ENCODE results near the gene CFL1. TPM values are rescaled to one million over a fixed set of nuclear protein-coding genes. Genes with fewer than 3 reads are reported as not detected.
A peak's percentile ranks its signal among the peaks of the same experiment; 100 is the strongest.

CFL1 gene
- total RNA-seq, 1 experiment from 2014 or later, result 955 TPM

DNA sequence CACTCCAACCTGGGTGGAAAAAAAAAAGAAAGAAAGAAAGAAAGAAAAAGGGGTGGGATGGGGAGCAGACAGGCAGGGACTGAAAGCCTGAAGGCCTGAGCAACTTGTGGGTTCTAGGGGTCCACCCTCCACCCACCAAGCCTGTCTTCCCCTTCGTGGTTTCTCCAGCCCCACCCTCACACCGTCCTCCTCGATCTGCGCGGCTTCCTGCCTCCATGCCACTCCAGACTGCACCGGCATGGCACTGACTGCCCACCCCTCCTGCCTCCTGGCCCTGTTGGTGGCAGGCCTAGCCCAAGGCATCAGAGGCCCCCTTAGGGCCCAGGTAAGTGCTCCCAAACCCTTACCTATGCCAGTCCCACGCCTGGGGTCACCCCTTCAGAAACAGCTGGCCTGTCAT, 21.6 kb upstream of the CFL1 start, which contains the start of gene CTSW:
Gene CTSW, plus strand, starts transcription at position 221 of the 400 bp plus-strand sequence. Its CDS starts 18 bp downstream, at position 239.
- Mint-ChIP-seq H3K36me3 (ENCODE audit: insufficient read depth, unreplicated experiment) (peaks cover 21% of the 10 kb centered on the region), H3K4me3 (ENCODE audit: low read depth, unreplicated experiment) (no peak within 1 kb of the TSS), H3K9me3 (ENCODE audit: low read depth, unreplicated experiment) (no peaks in the 10 kb centered on the region), H3K4me1 (ENCODE audit: low read depth, unreplicated experiment) (no peaks in the 10 kb centered on the region), H3K27me3 (ENCODE audit: unreplicated experiment) (no peaks in the 10 kb centered on the region), H3K27ac (ENCODE audit: unreplicated experiment) (no peak within 1 kb of the TSS)
- no TSS peak for BruUV-seq (replicated peaks)
- CTCF ChIA-PET, result no interaction called here
- intact Hi-C loops (cut with micrococcal nuclease; ENCODE audit: unreplicated experiment), result loop anchor here (10.0 kb wide), 1 partner anchor 105 kb away; no protein-coding TSS in a partner anchor
- TF ChIP-seq, protein P1, sequence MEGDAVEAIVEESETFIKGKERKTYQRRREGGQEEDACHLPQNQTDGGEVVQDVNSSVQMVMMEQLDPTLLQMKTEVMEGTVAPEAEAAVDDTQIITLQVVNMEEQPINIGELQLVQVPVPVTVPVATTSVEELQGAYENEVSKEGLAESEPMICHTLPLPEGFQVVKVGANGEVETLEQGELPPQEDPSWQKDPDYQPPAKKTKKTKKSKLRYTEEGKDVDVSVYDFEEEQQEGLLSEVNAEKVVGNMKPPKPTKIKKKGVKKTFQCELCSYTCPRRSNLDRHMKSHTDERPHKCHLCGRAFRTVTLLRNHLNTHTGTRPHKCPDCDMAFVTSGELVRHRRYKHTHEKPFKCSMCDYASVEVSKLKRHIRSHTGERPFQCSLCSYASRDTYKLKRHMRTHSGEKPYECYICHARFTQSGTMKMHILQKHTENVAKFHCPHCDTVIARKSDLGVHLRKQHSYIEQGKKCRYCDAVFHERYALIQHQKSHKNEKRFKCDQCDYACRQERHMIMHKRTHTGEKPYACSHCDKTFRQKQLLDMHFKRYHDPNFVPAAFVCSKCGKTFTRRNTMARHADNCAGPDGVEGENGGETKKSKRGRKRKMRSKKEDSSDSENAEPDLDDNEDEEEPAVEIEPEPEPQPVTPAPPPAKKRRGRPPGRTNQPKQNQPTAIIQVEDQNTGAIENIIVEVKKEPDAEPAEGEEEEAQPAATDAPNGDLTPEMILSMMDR (IDR thresholded peaks at IDR 0.05; ENCODE audit: unreplicated experiment), result no peak
- no peak for DNase-seq

DNA sequence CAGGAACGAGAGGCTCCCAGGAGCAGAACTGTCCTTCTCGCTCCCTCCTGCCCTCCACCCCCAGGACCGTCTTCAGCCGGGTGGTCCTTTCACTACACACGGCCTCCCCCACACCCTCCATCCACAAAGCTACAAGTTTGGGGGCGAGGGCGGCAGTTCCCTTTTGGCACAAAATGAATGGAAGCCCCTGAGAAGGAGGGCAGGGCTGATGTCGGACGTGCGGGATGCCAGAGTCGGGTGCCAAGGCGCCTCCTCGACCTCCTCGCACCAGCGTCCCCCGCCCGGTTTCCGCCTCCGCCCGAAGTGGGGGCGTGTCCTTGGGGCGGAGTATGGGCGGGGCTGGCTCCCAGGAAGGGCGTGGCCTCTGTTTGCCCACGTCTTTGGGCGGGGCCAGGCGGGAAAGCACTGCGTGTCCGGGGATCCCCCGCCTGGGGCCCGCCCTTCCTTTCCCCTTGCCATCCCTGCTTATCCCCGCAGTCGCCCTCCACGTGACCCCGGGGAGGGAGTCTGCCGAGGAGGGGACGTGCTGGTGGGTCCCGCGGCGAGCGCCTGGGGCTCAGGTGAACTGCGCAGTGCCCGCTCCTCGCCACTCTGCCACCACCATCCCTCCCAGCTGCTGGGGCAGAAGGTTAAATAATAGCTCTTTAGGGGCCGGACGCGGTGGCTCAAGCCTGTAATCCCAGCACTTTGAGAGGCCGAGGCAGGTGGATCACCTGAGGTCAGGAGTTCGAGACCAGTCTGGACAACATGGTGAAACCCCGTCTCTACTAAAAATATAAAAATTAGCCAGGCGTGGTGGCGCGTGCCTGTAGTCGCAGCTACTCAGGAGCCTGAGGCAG, 15.6 kb upstream of the CFL1 start:
- Mint-ChIP-seq H3K36me3 (ENCODE audit: insufficient read depth, unreplicated experiment) (peaks cover 30% of the 10 kb centered on the region), H3K4me1 (ENCODE audit: low read depth, unreplicated experiment) (peaks cover 9% of the 10 kb centered on the region), H3K4me3 (ENCODE audit: low read depth, unreplicated experiment) (peak overlapping the region; percentile 80), H3K27me3 (ENCODE audit: unreplicated experiment) (peaks cover 29% of the 10 kb centered on the region), H3K27ac (ENCODE audit: unreplicated experiment) (no peak overlapping the region), H3K9me3 (ENCODE audit: low read depth, unreplicated experiment) (no peaks in the 10 kb centered on the region)
- intact Hi-C loops (cut with micrococcal nuclease; ENCODE audit: unreplicated experiment), result no loop called here
- no TSS peak for BruUV-seq (replicated peaks)
- peak; percentile 97 for DNase-seq
- CTCF ChIA-PET, result interaction anchor here (1.0 to 1.2 kb wide), 2 partner anchors 11 to 14 kb away, joined by 3 to 6 read pairs; partner anchors contain the start of gene MUS81
- TF ChIP-seq, protein P1 (IDR thresholded peaks at IDR 0.05; ENCODE audit: unreplicated experiment), result no peak

DNA sequence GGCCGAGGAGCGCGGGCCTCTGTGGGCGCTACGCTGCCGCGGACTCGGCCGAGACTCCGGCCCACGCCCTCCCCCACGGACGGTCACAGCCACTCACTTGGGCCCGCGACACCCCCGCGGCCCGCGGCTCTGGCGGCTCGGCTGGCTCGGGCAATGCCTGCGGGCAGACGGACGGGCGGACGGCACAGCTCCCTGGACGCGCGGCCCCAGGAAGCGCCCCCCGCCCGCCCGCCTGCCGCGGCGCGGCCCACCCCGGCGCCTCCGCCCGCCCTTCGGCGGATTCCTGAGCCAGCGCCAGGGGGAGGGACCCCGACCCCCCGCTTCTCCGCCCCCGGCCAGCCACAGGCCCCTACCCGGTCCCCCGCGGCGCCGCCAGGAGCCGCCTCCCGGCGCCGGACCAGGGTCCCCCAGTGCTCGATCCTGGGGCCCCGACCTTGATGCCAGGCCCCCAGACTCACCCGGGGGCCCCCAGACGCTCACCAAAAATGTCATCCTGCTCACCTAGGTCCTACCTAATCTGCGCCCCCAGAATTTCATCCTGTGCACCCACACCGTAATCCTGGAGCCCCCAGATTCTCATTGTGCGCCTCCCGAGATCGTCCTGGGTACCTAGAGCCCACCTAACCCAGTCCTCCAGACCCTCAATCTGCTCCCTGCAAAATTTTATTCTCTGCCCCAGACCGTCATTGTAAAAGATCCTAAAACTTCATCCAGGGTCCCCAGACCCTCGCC, 14.8 kb upstream of the CFL1 start, which contains the start of gene EFEMP2:
Gene EFEMP2, minus strand, starts transcription at position 215 of the 732 bp plus-strand sequence. CDS start 446 bp downstream, outside the sequence.
- TF ChIP-seq, protein P1 (IDR thresholded peaks at IDR 0.05; ENCODE audit: unreplicated experiment), result no peak
- Mint-ChIP-seq H3K27ac (ENCODE audit: unreplicated experiment) (no peak within 1 kb of the TSS), H3K27me3 (ENCODE audit: unreplicated experiment) (peaks cover 29% of the 10 kb centered on the region), H3K4me1 (ENCODE audit: low read depth, unreplicated experiment) (peaks cover 9% of the 10 kb centered on the region), H3K9me3 (ENCODE audit: low read depth, unreplicated experiment) (no peaks in the 10 kb centered on the region), H3K36me3 (ENCODE audit: insufficient read depth, unreplicated experiment) (peaks cover 29% of the 10 kb centered on the region), H3K4me3 (ENCODE audit: low read depth, unreplicated experiment) (peak within 1 kb of the TSS; percentile 80)
- no TSS peak for BruUV-seq (replicated peaks)
- intact Hi-C loops (cut with micrococcal nuclease; ENCODE audit: unreplicated experiment), result no loop called here
- no peak for DNase-seq
- CTCF ChIA-PET, result interaction anchor here (2.3 kb wide), 1 partner anchor 13 kb away, joined by 12 read pairs; the partner anchor contains the start of gene MUS81

DNA sequence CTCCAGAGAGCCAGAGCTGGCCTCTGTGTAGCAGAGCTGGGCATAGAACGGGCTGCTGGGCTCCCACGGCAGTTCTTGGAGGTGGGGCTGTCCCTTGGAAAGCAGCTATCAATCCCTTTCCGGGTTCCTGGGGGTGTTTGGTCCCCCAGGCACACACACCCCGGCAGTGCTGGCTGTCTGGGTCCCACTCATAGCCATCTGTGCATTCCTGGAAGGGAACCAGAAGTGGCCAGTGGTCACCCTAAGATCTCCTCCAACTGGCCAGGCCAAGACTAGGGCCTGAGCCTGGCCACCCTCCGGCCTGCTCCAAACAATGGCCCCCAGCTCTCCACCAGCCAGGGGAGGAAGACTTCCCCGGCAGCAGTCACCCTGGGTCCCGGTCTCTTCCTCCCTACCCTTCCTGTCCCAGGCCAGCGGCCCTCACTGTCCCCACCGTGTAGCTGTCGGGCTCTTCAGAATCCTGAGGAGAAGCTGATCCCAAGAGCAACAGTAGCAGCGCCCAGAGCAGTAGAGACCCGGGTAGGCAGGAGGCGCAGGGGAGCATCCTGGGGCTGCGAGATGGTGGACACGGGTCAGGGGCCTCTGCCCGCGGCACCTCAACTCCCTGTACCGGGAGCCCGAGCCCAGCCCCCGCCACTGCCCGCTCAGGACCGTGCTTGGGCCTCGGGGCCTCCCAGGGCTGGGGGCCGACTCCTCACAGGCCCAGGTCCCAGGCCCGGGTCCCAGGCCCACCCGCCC, 14.0 kb upstream of the CFL1 start:
- no peak for DNase-seq
- intact Hi-C loops (cut with micrococcal nuclease; ENCODE audit: unreplicated experiment), result no loop called here
- no peaks in the 10 kb centered on the region for H3K9me3 Mint-ChIP-seq (ENCODE audit: low read depth, unreplicated experiment)

More for the DNA sequence above, 14.0 kb upstream of the CFL1 start:
- peaks cover 9% of the 10 kb centered on the region for H3K4me1 Mint-ChIP-seq (ENCODE audit: low read depth, unreplicated experiment)
- peaks cover 28% of the 10 kb centered on the region for H3K36me3 Mint-ChIP-seq (ENCODE audit: insufficient read depth, unreplicated experiment)
- TF ChIP-seq, protein P1 (IDR thresholded peaks at IDR 0.05; ENCODE audit: unreplicated experiment), result no peak
- no TSS peak for BruUV-seq (replicated peaks)
- CTCF ChIA-PET, result interaction anchor here (1.0 to 2.3 kb wide), 2 partner anchors 12 kb away, joined by 7 to 12 read pairs; partner anchors contain the start of gene MUS81
- H3K27me3 Mint-ChIP-seq (ENCODE audit: unreplicated experiment), result peaks cover 29% of the 10 kb centered on the region
- H3K4me3 Mint-ChIP-seq (ENCODE audit: low read depth, unreplicated experiment), result no peak overlapping the region
- H3K27ac Mint-ChIP-seq (ENCODE audit: unreplicated experiment), result no peak overlapping the region
